Neural crest cell (in vitro differentiated cells): Measurements from ENCODE around the gene CCDC88A. TPM values are rescaled to one million over a fixed set of nuclear protein-coding genes. Genes with fewer than 3 reads are reported as not detected.
"Not testable (repeated sequence)": the region's sequence is repeated elsewhere in the genome, so short reads cannot be mapped to it uniquely, and the experiment has no call there.

Experiments
- DNase-seq: peaks from one replicate; pipeline ENCODE4 v3.0.0; 2021; ENCODE audit warnings: low read depth, mixed read lengths, low spot score
- H3K27ac Mint-ChIP-seq: one replicate; pipeline ENCODE4 v1.8.0; 2021; ENCODE audit warnings: mild to moderate bottlenecking, mixed read lengths; ENCODE audit not compliant: unreplicated experiment
- H3K27me3 Mint-ChIP-seq: 2 replicates; pipeline ENCODE4 v1.8.0; 2021; ENCODE audit warnings: low read depth, mild to moderate bottlenecking, mixed read lengths
- H3K36me3 Mint-ChIP-seq: 2 replicates; pipeline ENCODE4 v1.8.0; 2021; ENCODE audit warnings: low read depth, mild to moderate bottlenecking, mixed read lengths
- H3K4me1 Mint-ChIP-seq: 2 replicates; pipeline ENCODE4 v1.8.0; 2021; ENCODE audit warnings: mixed read lengths
- H3K4me3 Mint-ChIP-seq: one replicate; pipeline ENCODE4 v1.8.0; 2021; ENCODE audit warnings: mild to moderate bottlenecking, mixed read lengths
- H3K9me3 Mint-ChIP-seq: 2 replicates; pipeline ENCODE4 v1.8.0; 2021; ENCODE audit warnings: mixed read lengths
- CTCF ChIP-seq: fragments of 200-600 bp; sonication (generic); conservative IDR thresholded peaks from 2 replicates; pipeline ENCODE4 v1.5.0; 2021; ENCODE audit warnings: antibody characterized with exemption, mild to moderate bottlenecking
- total RNA-seq: library from RNA; stranded (reverse); gene quantifications from 2 replicates; pipeline ENCODE4 v1.2.1, GENCODE V29; 2021

Gene CCDC88A
- total RNA-seq, 1 donor from 2014 or later: 123 TPM

GRCh38 chr2:55357927-55358326 lies 61.7 kb downstream of the CCDC88A start:
- no peak overlapping the region for H3K27ac Mint-ChIP-seq
- H3K9me3 Mint-ChIP-seq: peaks cover 2% of the 10 kb centered on the region
- no peaks in the 10 kb centered on the region for H3K27me3 Mint-ChIP-seq
- H3K4me1 Mint-ChIP-seq: no peaks in the 10 kb centered on the region
- DNase-seq: no peak
- no peak for TF ChIP-seq CTCF
- no peak overlapping the region for H3K4me3 Mint-ChIP-seq
- peaks cover 27% of the 10 kb centered on the region for H3K36me3 Mint-ChIP-seq

- Mint-ChIP-seq H3K4me1 (no peaks in the 10 kb centered on the region), H3K27ac (no peak overlapping the region), H3K36me3 (peaks cover 30% of the 10 kb centered on the region), H3K27me3 (no peaks in the 10 kb centered on the region), H3K4me3 (no peak overlapping the region), H3K9me3 (peaks cover 2% of the 10 kb centered on the region)
- DNase-seq: no peak
- TF ChIP-seq CTCF: no peak
These were observed 62.5 kb downstream of the CCDC88A start for GRCh38 chr2:55357164-55357563.

GRCh38 chr2:55356136-55356535 lies 63.5 kb downstream of the CCDC88A start:
- H3K4me1 Mint-ChIP-seq, H3K27me3 Mint-ChIP-seq, H3K27ac Mint-ChIP-seq, H3K9me3 Mint-ChIP-seq, H3K4me3 Mint-ChIP-seq, DNase-seq: not testable (repeated sequence)
- peaks cover 37% of the 10 kb centered on the region for H3K36me3 Mint-ChIP-seq

- Mint-ChIP-seq H3K36me3 (peaks cover 39% of the 10 kb centered on the region), H3K4me3 (no peak overlapping the region)
- TF ChIP-seq CTCF: no peak
These were observed 64.2 kb downstream of the CCDC88A start for GRCh38 chr2:55355451-55355850.

GRCh38 chr2:55351672-55352071 lies 68.0 kb downstream of the CCDC88A start:
- no peak overlapping the region for H3K27ac Mint-ChIP-seq
- peaks cover 2% of the 10 kb centered on the region for H3K9me3 Mint-ChIP-seq
- DNase-seq: no peak
- no peaks in the 10 kb centered on the region for H3K4me1 Mint-ChIP-seq
- H3K4me3 Mint-ChIP-seq: no peak overlapping the region
- H3K27me3 Mint-ChIP-seq: no peaks in the 10 kb centered on the region
- no peak for TF ChIP-seq CTCF
- H3K36me3 Mint-ChIP-seq: peaks cover 34% of the 10 kb centered on the region

More at GRCh38 chr2:55355451-55355850, 64.2 kb downstream of the CCDC88A start:
- DNase-seq: no peak
- no peaks in the 10 kb centered on the region for H3K4me1 Mint-ChIP-seq
- no peak overlapping the region for H3K27ac Mint-ChIP-seq
- H3K27me3 Mint-ChIP-seq: no peaks in the 10 kb centered on the region
- peaks cover 2% of the 10 kb centered on the region for H3K9me3 Mint-ChIP-seq

GRCh38 chr2:55345064-55345463 lies 74.6 kb downstream of the CCDC88A start:
- Mint-ChIP-seq H3K27me3 (no peaks in the 10 kb centered on the region), H3K27ac (no peak overlapping the region), H3K9me3 (no peaks in the 10 kb centered on the region), H3K4me1 (no peaks in the 10 kb centered on the region), H3K36me3 (peaks cover 8% of the 10 kb centered on the region), H3K4me3 (no peak overlapping the region)
- no peak for TF ChIP-seq CTCF
- DNase-seq: no peak
